GM12874 (cell line): ENCODE measurements around the gene FBXO3.
A peak's percentile ranks its signal among the peaks of the same experiment; 100 is the strongest.

Experiments
- TF ChIP-seq, protein P1 (sequence below): IDR thresholded peaks from 2 replicates; pipeline ENCODE4 v1.5.1; 2011; ENCODE audit warnings: low read depth, mild to moderate bottlenecking, control low read depth, low read length, moderate library complexity; ENCODE audit not compliant: insufficient read depth

The FBXO3 gene

DNA sequence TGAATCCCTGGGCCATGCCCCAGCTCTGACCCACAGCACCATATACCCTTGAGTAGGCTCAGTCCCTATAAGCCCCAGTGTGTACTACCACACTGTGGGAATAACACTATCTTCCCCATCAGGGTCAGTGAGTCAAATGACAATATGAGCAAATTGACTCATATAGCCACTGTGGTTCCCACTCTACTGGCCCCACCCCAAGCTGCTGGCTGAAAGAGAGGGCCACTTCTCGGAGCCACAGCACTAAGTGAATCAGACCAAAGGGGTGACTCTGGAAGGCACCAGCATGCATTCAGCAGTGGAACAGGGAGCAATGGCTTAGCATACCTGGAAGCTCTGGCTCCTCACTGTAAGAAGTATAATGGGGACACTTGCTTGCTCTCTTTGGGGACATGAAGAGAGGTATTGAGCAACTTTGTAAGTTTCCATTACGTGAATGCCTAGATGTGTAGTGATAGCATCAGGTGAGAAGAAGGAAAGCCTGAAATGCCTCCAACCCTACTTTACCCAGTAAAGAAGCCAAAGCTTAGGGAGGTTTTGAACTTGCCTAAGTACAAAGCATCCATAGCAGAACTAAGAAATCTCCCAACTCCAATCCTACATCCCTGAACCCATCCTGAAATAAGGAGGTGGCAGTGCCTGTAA, 51.6 kb downstream of the FBXO3 start:
- TF ChIP-seq, protein P1, sequence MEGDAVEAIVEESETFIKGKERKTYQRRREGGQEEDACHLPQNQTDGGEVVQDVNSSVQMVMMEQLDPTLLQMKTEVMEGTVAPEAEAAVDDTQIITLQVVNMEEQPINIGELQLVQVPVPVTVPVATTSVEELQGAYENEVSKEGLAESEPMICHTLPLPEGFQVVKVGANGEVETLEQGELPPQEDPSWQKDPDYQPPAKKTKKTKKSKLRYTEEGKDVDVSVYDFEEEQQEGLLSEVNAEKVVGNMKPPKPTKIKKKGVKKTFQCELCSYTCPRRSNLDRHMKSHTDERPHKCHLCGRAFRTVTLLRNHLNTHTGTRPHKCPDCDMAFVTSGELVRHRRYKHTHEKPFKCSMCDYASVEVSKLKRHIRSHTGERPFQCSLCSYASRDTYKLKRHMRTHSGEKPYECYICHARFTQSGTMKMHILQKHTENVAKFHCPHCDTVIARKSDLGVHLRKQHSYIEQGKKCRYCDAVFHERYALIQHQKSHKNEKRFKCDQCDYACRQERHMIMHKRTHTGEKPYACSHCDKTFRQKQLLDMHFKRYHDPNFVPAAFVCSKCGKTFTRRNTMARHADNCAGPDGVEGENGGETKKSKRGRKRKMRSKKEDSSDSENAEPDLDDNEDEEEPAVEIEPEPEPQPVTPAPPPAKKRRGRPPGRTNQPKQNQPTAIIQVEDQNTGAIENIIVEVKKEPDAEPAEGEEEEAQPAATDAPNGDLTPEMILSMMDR = no peak

DNA sequence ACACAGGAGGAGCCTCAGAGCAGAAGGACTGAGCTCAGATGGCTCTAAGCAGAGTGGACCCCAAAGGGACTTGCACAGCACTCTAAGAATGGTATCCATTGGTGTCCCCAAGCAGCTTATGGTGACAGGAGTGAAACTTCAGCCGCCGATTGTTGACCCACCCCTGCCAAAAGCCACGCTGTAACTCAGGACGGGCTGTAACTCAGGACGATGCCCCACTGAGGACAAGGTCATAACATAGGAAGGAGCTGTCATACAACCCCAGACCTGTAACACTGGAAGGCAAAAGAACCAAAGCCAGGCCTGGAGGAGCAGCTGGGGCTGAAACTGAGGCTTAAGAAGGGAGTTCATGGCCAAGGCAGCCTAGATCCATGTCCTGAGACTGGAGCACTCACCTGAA, 52.3 kb downstream of the FBXO3 start:
- TF ChIP-seq, protein P1 = no peak

DNA sequence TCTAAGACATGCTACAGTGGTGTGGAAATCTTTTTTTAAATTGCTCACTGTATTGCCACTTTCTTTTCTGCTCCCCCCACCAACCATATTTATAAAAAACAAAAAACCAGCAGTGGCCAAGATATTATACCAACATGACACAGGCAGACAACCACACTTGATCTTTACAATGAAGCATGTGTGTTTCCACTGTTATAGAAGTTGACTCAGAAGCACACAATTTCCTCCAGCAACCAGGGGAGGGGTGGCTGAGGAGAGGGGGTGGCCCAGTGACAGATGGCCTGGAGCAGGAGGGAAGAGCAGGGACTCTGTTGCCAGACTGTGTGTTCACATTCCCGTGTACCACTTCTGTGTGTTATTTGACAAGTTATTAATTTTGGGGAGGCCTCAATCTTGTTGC, 52.9 kb downstream of the FBXO3 start:
- TF ChIP-seq, protein P1 = no peak

DNA sequence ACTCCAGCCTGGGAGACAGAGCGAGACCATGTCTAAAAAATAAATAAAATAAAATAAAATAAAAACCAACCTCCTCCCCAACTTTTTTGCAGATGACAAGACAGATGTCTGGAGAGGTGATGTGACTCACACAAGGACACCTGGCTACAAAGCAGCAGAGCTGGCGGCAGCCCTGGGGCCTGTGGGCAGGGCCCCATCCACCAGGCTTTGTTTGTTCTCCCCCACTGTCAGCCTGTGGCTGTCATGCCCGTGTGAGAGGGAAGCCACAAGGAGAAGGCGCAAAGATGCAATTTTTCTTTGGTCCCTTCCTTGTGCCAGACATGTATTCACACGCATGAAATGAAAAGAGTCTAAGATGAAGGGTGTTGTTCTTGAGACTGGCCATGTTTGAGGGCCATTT, 54.7 kb downstream of the FBXO3 start:
- TF ChIP-seq, protein P1 = no peak

DNA sequence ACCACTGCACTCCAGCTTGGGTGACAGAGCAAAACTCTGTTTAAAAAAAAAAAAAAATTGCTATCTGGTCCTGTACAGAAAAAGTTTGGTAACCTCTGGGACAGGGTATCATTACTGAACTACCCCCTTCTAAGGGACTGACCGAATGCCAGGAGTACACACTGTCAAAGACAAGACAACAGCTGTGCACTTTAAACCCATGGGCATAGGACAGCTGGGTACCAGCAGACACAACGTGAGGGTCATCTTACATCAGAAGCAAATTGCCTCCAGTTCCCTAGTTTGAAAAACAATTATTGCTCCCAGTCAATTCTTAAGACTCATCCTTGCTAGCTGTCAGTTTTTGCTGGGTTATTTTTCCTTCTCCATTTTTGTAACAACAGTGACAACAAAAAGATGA, 55.9 kb downstream of the FBXO3 start:
- TF ChIP-seq, protein P1 = no peak

DNA sequence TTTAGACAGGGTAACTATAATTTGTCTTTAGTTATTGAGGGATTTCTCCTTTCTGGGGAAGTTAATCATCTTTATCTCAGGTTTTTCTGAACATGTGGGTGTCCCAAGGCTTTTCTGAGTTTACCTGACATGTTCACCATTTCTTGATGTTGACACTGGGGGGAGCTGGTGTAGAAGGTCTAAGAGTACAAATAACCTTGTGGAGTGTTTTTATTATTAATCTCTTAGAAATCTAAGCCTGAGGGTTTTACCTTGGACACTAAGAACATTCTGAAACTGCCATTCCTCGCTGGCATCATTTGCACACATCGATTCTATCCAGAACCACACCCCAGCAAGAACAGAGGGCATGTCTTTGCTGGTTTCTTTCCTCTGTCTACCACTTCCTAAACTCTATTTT, 58.1 kb downstream of the FBXO3 start:
- TF ChIP-seq, protein P1 = peak; percentile 25; the same call in 1 of the 2 replicates

DNA sequence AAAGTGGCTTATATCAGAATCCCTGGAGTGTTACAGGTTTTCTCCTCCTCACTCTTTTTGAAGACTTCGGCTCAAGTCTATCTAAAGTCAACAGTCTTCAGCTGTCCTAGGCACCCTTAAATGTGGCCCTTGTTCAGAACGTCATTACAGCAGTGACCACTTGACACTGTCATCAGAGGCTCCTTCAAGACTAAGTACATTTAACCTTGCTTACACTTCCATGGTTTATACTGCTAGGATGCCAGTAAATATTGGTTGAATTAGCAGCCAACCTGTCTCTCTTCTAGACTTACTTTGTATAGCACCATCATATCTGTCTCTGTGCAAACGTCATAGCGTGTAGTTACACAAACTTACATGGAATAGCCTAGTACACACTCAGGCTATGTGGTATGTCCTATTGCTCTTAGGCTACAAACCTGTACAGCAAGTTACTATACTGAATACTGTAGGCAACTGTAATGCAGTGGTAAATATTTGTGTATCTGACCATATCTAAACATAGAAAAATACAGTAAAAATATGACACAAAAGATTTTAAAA, 60.4 kb downstream of the FBXO3 start:
- TF ChIP-seq, protein P1 = no peak
